K562 (cell line): Measurements from ENCODE around the gene GHRL. TPM values are rescaled to one million over a fixed set of nuclear protein-coding genes. Genes with fewer than 3 reads are reported as not detected.

ENCODE experiments used
- CHD7 ChIP-seq: fragments of 200-600 bp; sonication (generic); IDR thresholded peaks from one replicate; pipeline ENCODE4 v1.6.1; 2012; ENCODE audit warnings: mild to moderate bottlenecking, low read depth, low read length, inconsistent platforms
- HNRNPH1 ChIP-seq: fragments of 200-400 bp; formaldehyde crosslinking; optimal IDR thresholded peaks from 2 replicates; pipeline ENCODE3; 2017; ENCODE audit warnings: low read depth, mild to moderate bottlenecking, low read length, moderate library complexity
- KLF6 ChIP-seq: fragments of 250-450 bp; sonication (Bioruptor Pico); IDR thresholded peaks from 2 replicates; pipeline ENCODE4 v1.4.0; 2020; ENCODE audit warnings: mild to moderate bottlenecking, moderate library complexity, borderline replicate concordance
- MAFK ChIP-seq: IDR thresholded peaks from 2 replicates; pipeline ENCODE4 v1.6.1; 2011; ENCODE audit warnings: low read length, improper control_type of control experiment
- PPARD ChIP-seq: fragments of 250-450 bp; sonication (Bioruptor Pico); IDR thresholded peaks from 2 replicates; pipeline ENCODE4 v1.8.0; 2022; ENCODE audit warnings: inconsistent platforms, mild to moderate bottlenecking, moderate library complexity
- SFPQ ChIP-seq: fragments of 200-400 bp; formaldehyde crosslinking; IDR thresholded peaks from 2 replicates; pipeline ENCODE4 v1.6.1; 2017; ENCODE audit warnings: mild to moderate bottlenecking, low read depth, low read length, moderate library complexity
- polyA plus RNA-seq, 8 experiments: library from polyadenylated mRNA; depleted of rRNA in 4 of 8; stranded (reverse) in 5 of 8; unstranded in 3 of 8; fragments of >200 nt; fragmentation: Nextera tagmentation in 2 of 8; fragmentation: Illumina TruSeq in 1 of 8; extraction: Ambion mirVana in 2 of 8; extraction: Trizol in 1 of 8; gene quantifications; 2 replicates each; pipeline versions ENCODE4 v1.2.1 to v1.2.3, GENCODE V29; 2011 to 2014; ENCODE audit warnings: inconsistent platforms in 1 of 8, missing spikeins in 1 of 8
- total RNA-seq, 7 experiments: library from RNA; depleted of rRNA in 6 of 7; stranded (reverse); fragments of >200 nt in 6 of 7; fragmentation: Illumina TruSeq in 2 of 7; extraction: Trizol in 2 of 7; gene quantifications; 2 replicates each; pipeline versions ENCODE4 v1.2.1 to v1.2.3, GENCODE V29; 2011 to 2021; ENCODE audit warnings: low replicate concordance in 1 of 7
- TF ChIP-seq, protein P1 (sequence below): sonication (generic); formaldehyde crosslinking; IDR thresholded peaks from 2 replicates; pipeline ENCODE4 v1.9.0; 2022; ENCODE audit warnings: mild to moderate bottlenecking, missing genetic modification reagents
- TF ChIP-seq, protein P2 (sequence below): sonication (generic); formaldehyde crosslinking; IDR thresholded peaks from 2 replicates; pipeline ENCODE4 v1.8.0; 2022; ENCODE audit warnings: mild to moderate bottlenecking, missing genetic modification reagents
- TF ChIP-seq, protein P3 (sequence below): fragments of 250-450 bp; sonication (Bioruptor Pico); IDR thresholded peaks from 2 replicates; pipeline ENCODE4 v1.8.0; 2021; ENCODE audit warnings: moderate library complexity, mild to moderate bottlenecking, inconsistent platforms

The GHRL gene
- total and polyA plus RNA-seq, 9 of the 15 experiments (the other 6 are each of a cell fraction or from before 2014, with no cell fraction given), result 0.08 to 0.29 (median 0.15) TPM; not detected in 5

DNA sequence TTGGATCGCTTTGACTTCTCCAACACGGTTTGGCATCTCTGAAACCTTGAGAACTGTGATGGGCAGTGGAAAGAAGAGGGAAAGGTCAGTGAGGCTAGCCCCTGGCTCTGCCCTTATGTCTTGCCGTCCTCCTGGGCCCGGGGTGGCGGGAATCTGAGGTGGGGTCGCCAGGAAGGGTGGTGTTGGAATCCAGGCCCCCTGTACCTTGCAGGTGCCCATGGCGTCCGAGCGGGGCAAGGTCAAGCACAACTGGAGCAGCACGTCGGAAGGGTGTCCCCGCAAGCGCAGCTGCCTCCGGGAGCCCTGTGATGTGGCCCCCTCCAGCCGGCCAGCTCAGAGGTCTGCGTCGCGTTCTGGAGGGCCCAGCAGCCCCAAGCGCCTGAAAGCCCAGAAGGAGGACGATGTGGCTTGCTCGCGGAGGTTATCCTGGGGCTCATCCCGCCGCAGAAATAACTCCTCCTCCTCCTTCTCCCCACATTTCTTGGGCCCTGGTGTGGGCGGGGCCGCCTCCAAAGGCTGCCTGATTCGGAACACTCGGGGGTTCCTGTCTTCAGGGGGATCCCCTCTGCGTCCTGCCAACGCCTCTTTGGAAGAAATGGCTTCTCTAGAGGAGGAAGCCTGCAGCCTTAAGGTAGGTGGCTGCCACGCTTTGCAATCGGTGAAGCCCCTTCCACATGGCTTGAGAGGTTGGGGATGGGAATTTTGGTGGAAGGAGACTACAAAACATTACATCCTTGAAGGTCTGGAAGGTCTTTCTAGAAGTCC lies 43.6 kb downstream of the GHRL start (continued):
- TF ChIP-seq SFPQ (no peak), KLF6 (peak; percentile 27; the same call in 1 of the 2 replicates), HNRNPH1 (no peak), CHD7 (no peak), MAFK (no peak), PPARD (CRISPR knock-in tag) (no peak)
- TF ChIP-seq, protein P1, sequence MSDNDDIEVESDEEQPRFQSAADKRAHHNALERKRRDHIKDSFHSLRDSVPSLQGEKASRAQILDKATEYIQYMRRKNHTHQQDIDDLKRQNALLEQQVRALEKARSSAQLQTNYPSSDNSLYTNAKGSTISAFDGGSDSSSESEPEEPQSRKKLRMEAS (CRISPR knock-in tag), result peak; percentile 37; the same call in 1 of the 2 replicates
- TF ChIP-seq, protein P2, sequence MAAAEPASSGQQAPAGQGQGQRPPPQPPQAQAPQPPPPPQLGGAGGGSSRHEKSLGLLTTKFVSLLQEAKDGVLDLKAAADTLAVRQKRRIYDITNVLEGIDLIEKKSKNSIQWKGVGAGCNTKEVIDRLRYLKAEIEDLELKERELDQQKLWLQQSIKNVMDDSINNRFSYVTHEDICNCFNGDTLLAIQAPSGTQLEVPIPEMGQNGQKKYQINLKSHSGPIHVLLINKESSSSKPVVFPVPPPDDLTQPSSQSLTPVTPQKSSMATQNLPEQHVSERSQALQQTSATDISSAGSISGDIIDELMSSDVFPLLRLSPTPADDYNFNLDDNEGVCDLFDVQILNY (CRISPR knock-in tag), result no peak
- TF ChIP-seq, protein P3, sequence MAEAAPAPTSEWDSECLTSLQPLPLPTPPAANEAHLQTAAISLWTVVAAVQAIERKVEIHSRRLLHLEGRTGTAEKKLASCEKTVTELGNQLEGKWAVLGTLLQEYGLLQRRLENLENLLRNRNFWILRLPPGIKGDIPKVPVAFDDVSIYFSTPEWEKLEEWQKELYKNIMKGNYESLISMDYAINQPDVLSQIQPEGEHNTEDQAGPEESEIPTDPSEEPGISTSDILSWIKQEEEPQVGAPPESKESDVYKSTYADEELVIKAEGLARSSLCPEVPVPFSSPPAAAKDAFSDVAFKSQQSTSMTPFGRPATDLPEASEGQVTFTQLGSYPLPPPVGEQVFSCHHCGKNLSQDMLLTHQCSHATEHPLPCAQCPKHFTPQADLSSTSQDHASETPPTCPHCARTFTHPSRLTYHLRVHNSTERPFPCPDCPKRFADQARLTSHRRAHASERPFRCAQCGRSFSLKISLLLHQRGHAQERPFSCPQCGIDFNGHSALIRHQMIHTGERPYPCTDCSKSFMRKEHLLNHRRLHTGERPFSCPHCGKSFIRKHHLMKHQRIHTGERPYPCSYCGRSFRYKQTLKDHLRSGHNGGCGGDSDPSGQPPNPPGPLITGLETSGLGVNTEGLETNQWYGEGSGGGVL (CRISPR knock-in tag), result no peak
